ENCODE results near the gene THUMPD3. TPM values are rescaled to one million over a fixed set of nuclear protein-coding genes. Genes with fewer than 3 reads are reported as not detected.

The THUMPD3 gene
- total RNA-seq, 1 experiment from 2014 or later = 58.4 TPM

GRCh38 chr3:9433627-9434521, 71.0 kb downstream of the THUMPD3 start:
- no peak overlapping the region for H3K9ac ChIP-seq (ENCODE audit: extremely low read depth, insufficient read length, low read length)
- H3K27ac ChIP-seq (ENCODE audit: insufficient read length, low read depth, low read length) = no peak overlapping the region
- H2AFZ ChIP-seq (ENCODE audit: low read length) = no peak overlapping the region
- H3K27ac Mint-ChIP-seq = no peak overlapping the region
- H3K27me3 ChIP-seq (ENCODE audit: insufficient read depth, low read length) = no peaks in the 10 kb centered on the region
- H3K27me3 Mint-ChIP-seq (ENCODE audit: low read depth) = no peaks in the 10 kb centered on the region
- H4K8ac ChIP-seq (replicated peaks; ENCODE audit: insufficient read length, low read depth, low read length) = no peak overlapping the region
- no peak overlapping the region for H2BK120ac ChIP-seq (ENCODE audit: low read depth, low read length, poor library complexity, severe bottlenecking)
- H2BK20ac ChIP-seq (ENCODE audit: low read depth, low read length, poor library complexity, severe bottlenecking) = no peak overlapping the region
- no peaks in the 10 kb centered on the region for H3K9me3 Mint-ChIP-seq
- H4K91ac ChIP-seq (ENCODE audit: insufficient read length, low read depth, low read length) = no peak overlapping the region
- no peak overlapping the region for H3K4me3 Mint-ChIP-seq
- no peak overlapping the region for H2BK15ac ChIP-seq (ENCODE audit: low read depth, low read length)
- H3K9me3 ChIP-seq (ENCODE audit: control insufficient read depth, low read depth, low read length) = no peaks in the 10 kb centered on the region
- no peaks in the 10 kb centered on the region for H3K4me1 Mint-ChIP-seq
- no peak overlapping the region for H3K4ac ChIP-seq (ENCODE audit: low read depth, low read length)
- H2BK5ac ChIP-seq (ENCODE audit: insufficient read length, low read length) = no peak overlapping the region
- no peak overlapping the region for H4K5ac ChIP-seq (ENCODE audit: insufficient read length, low read depth, low read length)
- no CpG with 5 or more reads among the region's 15 CpGs for WGBS (ENCODE audit: extremely low coverage, insufficient read length, low lambda C conversion rate)
- H3K36me3 Mint-ChIP-seq (ENCODE audit: insufficient read depth in 1 of 3, low read depth in 3 of 3) = peaks cover 48 to 89% (median 81%) of the 10 kb centered on the region in 3 experiments
- TF ChIP-seq CTCF (conservative IDR thresholded peaks at IDR 0.05) = no peak
- no peak overlapping the region for H2BK12ac ChIP-seq (ENCODE audit: insufficient read length, low read depth, low read length)
- H3K18ac ChIP-seq (ENCODE audit: insufficient read length, low read depth, low read length) = no peak overlapping the region
- H3K4me2 ChIP-seq (ENCODE audit: insufficient read depth, insufficient read length, low read length) = no peak overlapping the region
- DNase-seq = no peak
- H3K23ac ChIP-seq (ENCODE audit: insufficient read length, low read depth, low read length) = no peak overlapping the region
- H3T11ph ChIP-seq (ENCODE audit: low read length) = no peak overlapping the region
- no peaks in the 10 kb centered on the region for H3K79me1 ChIP-seq (ENCODE audit: insufficient read depth, low read depth, low read length, poor library complexity, severe bottlenecking)
- no peaks in the 10 kb centered on the region; the same call in 1 of the 2 replicates for H3K79me2 ChIP-seq (ENCODE audit: insufficient read depth, low read length)
- no peak overlapping the region for H3K56ac ChIP-seq (ENCODE audit: insufficient read length, low read depth, low read length)
- no peak overlapping the region for H2AK5ac ChIP-seq (ENCODE audit: insufficient read length, low read length)
- no peaks in the 10 kb centered on the region for H3K4me1 ChIP-seq (ENCODE audit: insufficient read depth, low read length)
- no peak overlapping the region for H3K14ac ChIP-seq (ENCODE audit: insufficient read depth, low read length)
- no peaks in the 10 kb centered on the region for H3K23me2 ChIP-seq (ENCODE audit: insufficient read length, low read depth, low read length, poor library complexity, severe bottlenecking)
- H4K20me1 ChIP-seq (ENCODE audit: control insufficient read depth, insufficient read depth, insufficient read length) = no peaks in the 10 kb centered on the region
